Uterus (tissue), 2 donors: Measurements from ENCODE around the gene RFX7.

Source experiments
- POLR2A ChIP-seq, 2 donors: fragments of 450-650 bp; IDR thresholded peaks; one replicate each; pipeline ENCODE4 v1.6.1; 2016; ENCODE audit warnings: antibody characterized with exemption in 2 of 2, mild to moderate bottlenecking in 1 of 2, moderate library complexity in 1 of 2
- TF ChIP-seq, protein P1 (sequence below), 4 experiments: fragments of 200-600 bp in 2 of 4; fragments of 450-650 bp in 2 of 4; sonication (generic) in 2 of 4; IDR thresholded peaks; one replicate each; pipeline ENCODE4 v1.5.1; 2016 to 2019; ENCODE audit warnings: antibody characterized with exemption in 4 of 4, mild to moderate bottlenecking in 2 of 4, moderate library complexity in 1 of 4

DNA sequence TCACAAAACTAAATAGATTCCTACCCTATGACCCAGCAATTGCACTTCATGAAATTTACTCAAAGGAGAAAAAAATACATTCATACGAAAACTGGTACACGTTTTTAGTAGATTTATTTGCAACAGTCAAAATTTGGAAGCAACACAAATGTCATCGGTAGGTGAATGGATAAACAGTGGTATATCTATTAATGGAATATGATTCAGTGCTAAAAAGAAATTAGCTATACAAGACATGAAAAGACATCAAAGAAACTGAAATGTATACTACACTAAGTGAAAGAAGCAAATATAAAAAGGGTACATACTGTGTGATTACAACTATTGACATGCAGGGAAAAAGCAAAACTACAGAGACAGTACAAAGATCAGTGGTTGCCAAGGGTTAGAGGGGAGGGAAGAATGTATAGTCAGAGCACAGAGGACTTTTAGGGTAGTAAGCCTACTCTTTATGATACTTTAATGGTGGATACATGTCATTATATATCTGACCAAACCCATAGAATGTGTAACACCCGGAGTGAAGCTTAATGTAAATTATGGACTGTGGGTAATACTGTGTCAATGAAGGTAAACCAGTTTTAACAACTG is 31.6 kb downstream of the RFX7 start:
- TF ChIP-seq POLR2A (IDR thresholded peaks at IDR 0.05): no peak
- TF ChIP-seq, protein P1, sequence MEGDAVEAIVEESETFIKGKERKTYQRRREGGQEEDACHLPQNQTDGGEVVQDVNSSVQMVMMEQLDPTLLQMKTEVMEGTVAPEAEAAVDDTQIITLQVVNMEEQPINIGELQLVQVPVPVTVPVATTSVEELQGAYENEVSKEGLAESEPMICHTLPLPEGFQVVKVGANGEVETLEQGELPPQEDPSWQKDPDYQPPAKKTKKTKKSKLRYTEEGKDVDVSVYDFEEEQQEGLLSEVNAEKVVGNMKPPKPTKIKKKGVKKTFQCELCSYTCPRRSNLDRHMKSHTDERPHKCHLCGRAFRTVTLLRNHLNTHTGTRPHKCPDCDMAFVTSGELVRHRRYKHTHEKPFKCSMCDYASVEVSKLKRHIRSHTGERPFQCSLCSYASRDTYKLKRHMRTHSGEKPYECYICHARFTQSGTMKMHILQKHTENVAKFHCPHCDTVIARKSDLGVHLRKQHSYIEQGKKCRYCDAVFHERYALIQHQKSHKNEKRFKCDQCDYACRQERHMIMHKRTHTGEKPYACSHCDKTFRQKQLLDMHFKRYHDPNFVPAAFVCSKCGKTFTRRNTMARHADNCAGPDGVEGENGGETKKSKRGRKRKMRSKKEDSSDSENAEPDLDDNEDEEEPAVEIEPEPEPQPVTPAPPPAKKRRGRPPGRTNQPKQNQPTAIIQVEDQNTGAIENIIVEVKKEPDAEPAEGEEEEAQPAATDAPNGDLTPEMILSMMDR (IDR thresholded peaks at IDR 0.05): no peak
